Chondrocyte (in vitro differentiated cells): ENCODE data around the gene SEPTIN7. TPM values are rescaled to one million over a fixed set of nuclear protein-coding genes. Genes with fewer than 3 reads are reported as not detected.

Experiments
- DNase-seq: peaks from one replicate; pipeline ENCODE4 v3.0.0; 2021; ENCODE audit warnings: mixed read lengths, low spot score
- H3K27ac Mint-ChIP-seq: one replicate; pipeline ENCODE4 v1.8.0; 2021; ENCODE audit warnings: mild to moderate bottlenecking, moderate library complexity, mixed read lengths; ENCODE audit not compliant: unreplicated experiment
- H3K27me3 Mint-ChIP-seq: 2 replicates; pipeline ENCODE4 v1.8.0; 2021; ENCODE audit warnings: low read depth, mixed read lengths
- H3K36me3 Mint-ChIP-seq: 2 replicates; pipeline ENCODE4 v1.8.0; 2021; ENCODE audit warnings: low read depth, mixed read lengths
- H3K4me1 Mint-ChIP-seq: 2 replicates; pipeline ENCODE4 v1.8.0; 2021; ENCODE audit warnings: low read depth, mild to moderate bottlenecking, mixed read lengths
- H3K4me3 Mint-ChIP-seq: one replicate; pipeline ENCODE4 v1.8.0; 2021; ENCODE audit warnings: mild to moderate bottlenecking, moderate library complexity, mixed read lengths; ENCODE audit not compliant: unreplicated experiment
- H3K9me3 Mint-ChIP-seq: 2 replicates; pipeline ENCODE4 v1.8.0; 2021; ENCODE audit warnings: low read depth, mixed read lengths
- total RNA-seq: library from RNA; stranded (reverse); gene quantifications from 3 replicates; pipeline ENCODE4 v1.2.1, GENCODE V29; 2021
- TF ChIP-seq, protein P1 (sequence below): fragments of 200-600 bp; sonication (generic); IDR thresholded peaks from 2 replicates; pipeline ENCODE4 v1.5.0; 2021; ENCODE audit warnings: antibody characterized with exemption, mild to moderate bottlenecking, moderate library complexity

SEPTIN7 gene
- total RNA-seq, 1 donor from 2014 or later, result 380 TPM

DNA sequence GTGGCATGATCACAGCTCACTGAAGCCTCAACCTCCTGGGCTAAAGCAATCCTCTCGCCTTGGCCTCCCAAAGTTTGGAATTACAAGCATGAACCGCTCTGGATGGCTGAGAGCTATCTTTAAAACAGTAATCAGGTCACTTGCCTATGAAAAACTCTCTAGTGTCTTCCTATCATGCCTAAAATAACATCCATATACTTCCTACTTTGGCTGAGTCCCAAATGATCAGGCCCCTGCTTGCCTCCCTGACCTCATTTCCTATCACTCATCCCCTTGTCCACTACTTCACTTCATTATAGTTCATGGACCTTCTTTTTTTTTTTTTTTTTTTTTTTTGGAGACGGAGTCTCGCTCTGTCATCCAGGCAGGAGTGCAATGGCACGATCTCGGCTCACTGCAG, 28.0 kb downstream of the SEPTIN7 start:
- Mint-ChIP-seq H3K9me3 (no peaks in the 10 kb centered on the region), H3K4me1 (peaks cover 67% of the 10 kb centered on the region), H3K36me3 (peaks cover 6% of the 10 kb centered on the region), H3K4me3 (no peak overlapping the region), H3K27ac (peak overlapping the region; percentile 64), H3K27me3 (no peaks in the 10 kb centered on the region)
- TF ChIP-seq, protein P1, sequence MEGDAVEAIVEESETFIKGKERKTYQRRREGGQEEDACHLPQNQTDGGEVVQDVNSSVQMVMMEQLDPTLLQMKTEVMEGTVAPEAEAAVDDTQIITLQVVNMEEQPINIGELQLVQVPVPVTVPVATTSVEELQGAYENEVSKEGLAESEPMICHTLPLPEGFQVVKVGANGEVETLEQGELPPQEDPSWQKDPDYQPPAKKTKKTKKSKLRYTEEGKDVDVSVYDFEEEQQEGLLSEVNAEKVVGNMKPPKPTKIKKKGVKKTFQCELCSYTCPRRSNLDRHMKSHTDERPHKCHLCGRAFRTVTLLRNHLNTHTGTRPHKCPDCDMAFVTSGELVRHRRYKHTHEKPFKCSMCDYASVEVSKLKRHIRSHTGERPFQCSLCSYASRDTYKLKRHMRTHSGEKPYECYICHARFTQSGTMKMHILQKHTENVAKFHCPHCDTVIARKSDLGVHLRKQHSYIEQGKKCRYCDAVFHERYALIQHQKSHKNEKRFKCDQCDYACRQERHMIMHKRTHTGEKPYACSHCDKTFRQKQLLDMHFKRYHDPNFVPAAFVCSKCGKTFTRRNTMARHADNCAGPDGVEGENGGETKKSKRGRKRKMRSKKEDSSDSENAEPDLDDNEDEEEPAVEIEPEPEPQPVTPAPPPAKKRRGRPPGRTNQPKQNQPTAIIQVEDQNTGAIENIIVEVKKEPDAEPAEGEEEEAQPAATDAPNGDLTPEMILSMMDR, result no peak
- DNase-seq, result no peak

DNA sequence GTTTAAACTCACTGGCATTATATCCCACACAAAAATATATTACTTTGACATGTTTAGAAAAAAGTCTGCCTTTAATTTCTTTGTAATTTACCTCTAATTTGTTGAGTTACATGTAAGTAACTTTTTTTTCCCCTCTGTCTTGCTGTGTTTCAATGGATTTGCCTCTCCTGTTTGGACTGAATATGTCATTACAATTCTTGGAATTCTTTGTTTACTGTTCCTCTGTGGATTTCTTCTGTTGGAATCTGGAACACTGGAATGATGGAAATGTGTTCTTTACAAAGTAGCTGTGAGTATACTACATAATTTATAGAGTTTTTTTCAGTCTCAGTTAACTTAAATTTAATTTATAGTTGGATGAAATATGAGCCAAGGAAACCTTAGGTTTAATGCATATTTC, 30.4 kb downstream of the SEPTIN7 start:
- no peak for DNase-seq
- Mint-ChIP-seq H3K4me3 (no peak overlapping the region), H3K4me1 (peaks cover 75% of the 10 kb centered on the region), H3K9me3 (no peaks in the 10 kb centered on the region), H3K27ac (peak overlapping the region; percentile 22), H3K36me3 (peaks cover 11% of the 10 kb centered on the region), H3K27me3 (no peaks in the 10 kb centered on the region)
- TF ChIP-seq, protein P1, result no peak

DNA sequence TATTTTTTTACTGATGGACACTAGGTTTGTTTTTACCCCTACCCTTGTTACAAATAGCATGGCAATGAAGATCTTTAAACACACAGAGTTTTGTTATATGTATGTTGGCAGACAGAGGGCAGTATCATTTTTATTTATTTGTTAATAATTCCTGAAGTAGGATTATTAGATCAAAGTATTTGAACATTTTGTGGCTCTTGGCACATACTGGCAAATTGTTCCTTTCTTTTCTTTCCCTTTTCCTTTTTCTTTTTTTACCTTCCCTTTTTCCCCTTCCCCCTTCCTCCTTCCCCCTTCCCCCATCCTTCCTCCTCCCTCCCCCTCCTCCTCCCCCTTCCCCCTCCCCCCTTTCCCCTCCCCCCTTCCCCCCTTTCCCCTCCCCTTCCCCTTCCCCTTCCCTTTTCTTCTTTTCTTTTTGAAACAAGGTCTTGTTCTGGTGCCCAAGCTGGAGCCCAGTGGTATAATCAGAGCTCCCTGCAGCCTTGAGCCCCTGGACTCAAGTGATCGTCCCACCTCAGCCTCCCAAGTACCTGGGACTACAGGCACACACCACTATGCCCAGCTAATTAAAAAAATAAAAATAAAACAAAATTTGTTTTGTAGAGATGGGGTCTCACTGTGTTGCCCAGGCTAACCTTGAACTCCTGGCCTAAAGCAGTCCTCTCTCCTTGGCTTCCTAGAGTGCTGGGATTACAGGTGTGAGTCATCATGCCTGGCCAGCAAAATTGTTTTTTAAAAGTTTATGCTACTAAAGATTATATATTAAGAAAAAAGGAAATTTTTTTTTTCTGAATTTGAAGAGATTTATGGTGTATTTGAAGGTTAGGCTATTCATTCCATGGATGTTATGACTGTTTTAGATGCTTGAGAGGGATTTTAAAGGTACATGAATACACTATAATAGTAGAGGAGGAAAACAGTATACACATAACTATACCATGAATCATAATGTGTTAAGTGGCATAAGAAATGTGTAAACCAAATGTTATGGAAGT, 39.3 kb downstream of the SEPTIN7 start:
- Mint-ChIP-seq H3K36me3 (peaks cover 5% of the 10 kb centered on the region), H3K9me3 (no peaks in the 10 kb centered on the region), H3K27ac (peak overlapping the region; percentile 68), H3K27me3 (no peaks in the 10 kb centered on the region), H3K4me1 (peaks cover 23% of the 10 kb centered on the region), H3K4me3 (no peak overlapping the region)
- DNase-seq, result no peak
- TF ChIP-seq, protein P1, result peak; percentile 49

DNA sequence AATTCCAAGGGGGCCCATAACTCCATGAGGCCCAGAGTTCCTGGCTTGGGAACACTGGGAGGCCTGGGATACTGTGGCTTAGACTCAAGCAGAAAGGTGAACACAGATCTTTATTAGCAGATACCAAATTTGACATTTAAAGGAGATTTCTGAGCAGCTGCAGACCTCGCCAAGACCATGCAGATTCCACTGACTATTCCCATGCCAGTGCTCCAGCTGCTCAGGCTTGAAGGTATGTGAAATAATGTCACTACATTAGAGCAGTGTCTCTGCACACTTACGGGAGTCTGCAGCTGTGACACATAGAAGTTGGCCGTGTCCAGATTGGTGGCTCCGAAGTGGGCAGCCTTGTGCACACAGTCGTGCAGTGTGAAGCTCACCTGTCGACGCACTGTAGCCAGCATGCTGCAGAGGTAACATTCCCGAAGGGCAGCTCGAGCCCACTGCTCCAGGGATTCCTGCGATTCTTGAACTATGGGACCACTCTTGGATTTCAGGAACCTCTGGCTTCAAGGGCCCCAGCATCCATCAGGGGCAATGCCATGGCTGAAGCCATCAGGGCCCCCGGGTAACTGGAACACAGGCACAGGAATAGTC, 46.1 kb downstream of the SEPTIN7 start:
- no peaks in the 10 kb centered on the region for H3K27me3 Mint-ChIP-seq
- H3K36me3 Mint-ChIP-seq, result peaks cover 3% of the 10 kb centered on the region
- H3K4me1 Mint-ChIP-seq, result peaks cover 40% of the 10 kb centered on the region
- no peaks in the 10 kb centered on the region for H3K9me3 Mint-ChIP-seq
- H3K4me3 Mint-ChIP-seq, result no peak overlapping the region
- DNase-seq, result no peak
- peak overlapping the region; percentile 27 for H3K27ac Mint-ChIP-seq
- TF ChIP-seq, protein P1, result no peak

DNA sequence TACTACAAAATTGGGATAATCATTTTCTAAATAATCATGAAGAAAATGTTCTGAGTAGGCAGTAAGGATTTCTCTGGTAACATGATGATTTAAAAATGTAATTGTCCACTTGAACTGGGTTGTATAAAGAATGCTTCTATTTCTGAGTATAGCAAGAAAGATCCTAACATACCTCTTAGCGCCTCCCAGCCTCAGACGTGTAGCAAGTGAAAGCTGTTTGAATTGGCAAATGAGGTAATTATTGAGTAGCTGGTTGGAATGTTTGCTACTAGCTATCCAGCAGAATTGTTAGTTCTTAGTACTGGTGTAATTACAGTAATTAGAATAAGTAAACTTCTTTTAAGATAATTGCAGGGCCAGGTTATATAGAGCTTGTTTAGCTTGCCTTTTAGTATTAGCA, 47.9 kb downstream of the SEPTIN7 start:
- H3K4me1 Mint-ChIP-seq, result peaks cover 49% of the 10 kb centered on the region
- H3K27me3 Mint-ChIP-seq, result no peaks in the 10 kb centered on the region
- no peaks in the 10 kb centered on the region for H3K9me3 Mint-ChIP-seq
- H3K4me3 Mint-ChIP-seq, result no peak overlapping the region
- no peak for DNase-seq
- TF ChIP-seq, protein P1, result no peak
- H3K27ac Mint-ChIP-seq, result peak overlapping the region; percentile 75
- H3K36me3 Mint-ChIP-seq, result peaks cover 3% of the 10 kb centered on the region
